ENCODE results near the gene BTRC.

- no peak for TF ChIP-seq CTCF (IDR thresholded peaks at IDR 0.05; ENCODE audit: extremely low read depth in 1 of 2, insufficient read depth in 1 of 2, low read depth in 1 of 2, low read length in 2 of 2)
- no peak for TF ChIP-seq FOS (IDR thresholded peaks at IDR 0.05; ENCODE audit: borderline replicate concordance, insufficient read depth, low read length)
Observed at GRCh38 chr10:101464599-101464998, 110.6 kb downstream of the BTRC start.
